Stimulated activated CD8-positive, alpha-beta memory T cell treated with anti-CD3 and anti-CD28 coated beads, Interleukin-4, amount 100 ng/mL, for 48 hours (primary cell): Measurements from ENCODE around the gene SORD.
"Not testable (repeated sequence)": the region's sequence is repeated elsewhere in the genome, so short reads cannot be mapped to it uniquely, and the experiment has no call there.

Experiments used
- DNase-seq: peaks from one replicate; pipeline ENCODE4 v3.0.0-alpha.2; 2020

The SORD gene

DNA sequence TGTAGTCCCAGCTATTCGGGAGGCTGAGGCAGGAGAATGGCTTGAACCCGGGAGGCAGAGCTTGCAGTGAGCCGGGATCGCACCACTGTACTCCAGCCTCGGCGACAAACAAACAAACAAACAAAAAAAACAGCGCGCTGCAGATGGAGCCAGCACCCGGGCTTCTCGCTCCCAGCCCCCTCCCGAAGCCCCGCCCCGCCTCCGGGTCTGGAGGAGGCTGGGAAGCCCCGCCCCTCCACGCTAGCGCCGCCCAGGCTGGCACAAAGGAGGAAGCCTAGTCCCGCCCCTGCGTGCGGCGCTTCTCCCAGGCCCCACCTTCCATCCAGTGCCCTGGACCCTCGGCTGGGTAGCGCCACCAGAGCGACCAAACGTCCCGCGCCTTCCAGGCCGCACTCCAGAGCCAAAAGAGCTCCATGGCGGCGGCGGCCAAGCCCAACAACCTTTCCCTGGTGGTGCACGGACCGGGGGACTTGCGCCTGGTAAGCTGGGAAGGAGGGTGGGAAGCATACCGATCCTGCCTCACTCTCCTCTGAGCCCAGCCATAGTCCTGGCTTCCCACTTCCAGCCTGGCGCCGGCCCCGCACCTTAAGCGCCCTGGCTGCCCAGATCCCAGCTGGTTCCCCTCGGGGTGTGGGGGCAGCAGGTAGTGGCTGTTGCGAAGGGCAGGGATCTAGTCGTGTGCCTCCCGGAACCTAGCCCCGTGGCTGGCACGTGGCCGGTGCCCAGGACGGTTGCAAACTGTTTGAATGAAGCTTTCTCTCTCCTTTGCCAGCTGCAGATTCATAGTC is at the start of gene SORD:
SORD (plus strand) TSS at position 325 of the 788 bp plus-strand sequence; CDS start at position 414, 89 bp downstream.
- DNase-seq: peak; percentile 97

DNA sequence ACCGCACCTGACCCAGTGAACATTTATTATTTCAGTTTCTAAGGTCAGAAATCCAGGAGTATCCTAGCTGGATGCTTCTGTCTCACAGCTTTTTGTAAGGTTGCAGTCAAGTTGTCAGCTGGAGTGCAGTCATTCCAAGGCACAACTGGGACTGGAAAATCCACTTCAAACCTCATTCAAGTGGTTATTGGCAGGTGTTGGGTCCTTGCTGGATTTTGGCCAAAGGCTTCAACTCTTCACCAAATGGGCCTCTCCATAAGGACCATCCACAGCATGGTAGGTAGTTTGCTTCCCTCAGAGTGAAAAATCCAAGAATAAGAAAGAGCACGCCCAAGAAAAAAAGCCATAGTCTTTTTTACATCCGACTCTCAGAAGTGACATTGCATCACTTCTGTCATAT is 46.8 kb upstream of the SORD start:
- DNase-seq: not testable (repeated sequence)

DNA sequence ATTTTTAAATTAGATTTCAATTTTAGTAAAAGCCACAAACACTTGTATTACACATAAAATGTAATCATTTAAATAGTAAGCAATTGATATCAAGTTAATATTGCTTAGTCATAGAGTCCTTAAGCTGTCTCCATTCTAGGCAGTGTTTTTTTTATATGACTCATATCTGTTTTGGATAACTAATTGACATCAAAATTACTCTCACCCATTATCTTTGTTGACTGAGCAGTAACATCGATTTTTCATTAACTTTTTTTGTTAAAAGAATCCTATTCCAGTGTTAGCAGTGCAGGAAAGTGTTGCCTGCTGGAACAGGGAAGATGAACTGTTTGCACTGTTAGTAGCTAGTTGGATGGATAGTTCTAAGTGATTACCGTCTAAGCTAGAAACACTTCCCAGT is 45.2 kb upstream of the SORD start:
- not testable (repeated sequence) for DNase-seq

DNA sequence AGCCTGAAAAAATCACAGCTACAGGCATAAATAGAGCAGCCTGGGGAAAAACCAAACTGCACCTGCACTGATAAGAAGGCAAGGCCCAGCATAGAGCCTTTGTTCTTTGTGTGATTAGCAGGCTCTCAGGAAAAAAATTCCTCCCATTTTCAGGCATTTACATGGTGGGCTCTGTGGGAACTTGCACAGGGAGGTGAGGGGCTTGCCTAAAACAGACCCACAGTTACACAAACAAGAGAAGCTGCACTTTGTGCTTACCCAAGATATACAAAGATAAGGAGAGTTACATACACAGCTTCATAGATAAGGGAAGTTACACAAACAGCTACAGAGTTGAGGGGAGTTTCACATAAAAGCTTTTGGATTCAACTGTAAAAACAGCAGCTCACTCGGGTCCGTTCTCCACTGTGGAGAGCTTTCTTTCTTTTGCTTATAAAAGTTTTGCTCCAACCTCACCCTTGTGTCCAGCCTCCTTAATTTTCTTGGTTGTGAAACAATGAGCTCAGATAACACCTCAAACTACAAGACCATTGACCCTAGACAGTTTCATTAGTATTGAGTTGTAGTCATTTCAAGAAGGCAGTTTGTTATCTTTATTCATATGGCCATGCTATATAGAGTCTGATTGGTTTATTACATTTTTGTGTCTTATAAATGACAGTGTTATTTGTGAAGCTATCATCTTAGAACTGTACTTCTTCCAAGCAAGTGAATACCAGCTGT is 43.2 kb upstream of the SORD start:
- not testable (repeated sequence) for DNase-seq

DNA sequence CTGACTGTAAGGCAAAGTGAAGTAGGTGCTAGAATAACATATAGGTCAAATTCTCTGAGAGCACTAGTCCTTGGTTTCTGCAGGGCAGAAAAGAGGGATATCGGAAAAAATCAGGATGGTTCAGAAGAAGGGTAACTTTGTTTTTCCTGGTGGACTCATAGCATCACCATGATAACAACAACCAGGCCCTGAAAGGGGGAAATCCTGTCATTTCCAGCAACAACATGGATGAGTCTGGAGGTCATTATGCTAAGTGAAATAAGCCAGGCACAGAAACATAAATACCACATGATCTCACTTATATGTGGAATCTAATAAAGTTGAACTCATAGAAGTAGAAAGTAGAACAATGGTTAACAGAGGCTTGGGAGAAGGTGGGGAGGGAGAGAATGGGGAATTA is 38.9 kb upstream of the SORD start:
- not testable (repeated sequence) for DNase-seq

DNA sequence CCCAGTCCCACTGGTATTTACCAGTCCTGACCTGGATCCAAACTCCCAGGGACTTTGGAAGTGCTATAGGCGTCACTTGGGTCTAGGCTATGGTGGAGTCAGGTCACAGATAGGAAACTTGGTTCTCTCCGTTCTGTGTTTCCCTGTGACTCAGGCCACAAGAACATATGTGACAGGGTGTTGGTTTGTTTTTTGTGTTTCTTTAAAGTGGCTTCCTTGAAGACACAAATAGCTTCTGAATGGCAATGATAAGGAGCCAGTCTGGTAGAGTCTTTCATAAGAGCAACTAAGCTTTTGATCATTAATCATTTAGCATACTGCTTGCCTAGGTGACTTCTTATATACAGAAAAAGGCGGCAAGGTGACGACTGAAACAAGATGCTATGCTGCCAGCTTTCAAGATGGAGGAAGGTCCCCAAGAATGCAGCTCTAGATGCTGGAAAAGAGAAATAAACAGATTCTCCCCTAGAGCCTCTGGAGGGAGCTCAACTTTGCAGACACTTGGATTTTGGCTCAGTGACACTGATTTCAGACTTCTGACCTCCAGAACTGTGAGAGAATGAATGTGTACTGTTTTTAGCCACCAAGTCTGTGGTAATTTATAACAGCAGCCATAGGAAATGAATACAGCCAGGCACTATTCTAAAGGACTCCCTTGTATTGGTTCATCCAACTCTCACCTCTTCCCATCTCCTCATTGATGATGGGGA is 36.5 kb upstream of the SORD start:
- DNase-seq: not testable (repeated sequence)

DNA sequence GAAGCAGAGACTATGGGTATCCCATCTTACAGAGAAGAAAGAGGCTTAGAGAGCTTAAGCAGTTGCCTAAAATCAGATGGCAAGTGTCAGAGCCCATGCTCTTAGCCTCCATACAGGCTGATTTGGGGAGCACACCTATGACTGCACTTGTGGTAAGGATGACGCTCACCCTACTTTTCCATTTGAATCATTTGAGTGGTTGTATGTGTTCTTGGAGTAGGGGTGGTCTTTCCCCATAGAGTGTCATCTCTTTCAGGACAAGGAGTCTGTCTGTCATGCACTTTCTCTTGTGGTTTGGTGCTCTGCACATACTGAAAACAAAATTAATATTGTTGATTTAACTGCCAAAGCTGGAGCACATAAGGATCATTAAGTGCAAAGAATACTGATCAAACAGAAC is 35.3 kb upstream of the SORD start:
- DNase-seq: not testable (repeated sequence)

DNA sequence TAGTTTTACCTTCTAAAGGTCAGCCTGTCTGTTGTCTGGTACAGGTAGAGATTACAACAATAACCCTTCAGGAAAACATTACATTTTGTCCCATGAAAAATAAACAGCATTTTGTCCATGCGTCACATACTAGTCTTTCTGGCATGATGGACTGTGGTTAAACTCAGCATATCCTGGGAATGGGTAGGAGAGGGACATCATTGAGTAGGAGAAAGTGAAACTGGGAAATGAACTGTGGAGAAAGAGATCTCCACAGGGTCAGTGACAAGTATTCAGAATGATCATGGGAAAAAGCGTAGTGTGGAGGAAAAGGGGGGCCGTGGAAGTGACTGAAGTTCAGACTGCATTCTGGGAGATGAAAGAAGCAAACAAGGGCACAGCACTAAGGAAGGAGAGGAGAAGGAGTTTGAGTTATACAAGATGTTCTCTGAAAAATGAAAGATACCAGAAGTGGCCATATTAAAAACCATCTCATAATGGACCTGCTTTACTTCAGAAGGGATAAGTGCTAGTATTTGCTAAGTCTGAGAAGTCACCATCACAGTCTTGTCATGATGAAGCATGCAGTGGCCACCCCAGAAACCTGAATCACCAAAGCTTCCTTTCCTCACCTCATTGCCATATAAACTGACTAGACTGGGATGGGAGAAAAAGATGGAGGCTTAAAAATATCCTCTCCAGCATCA is 34.7 kb upstream of the SORD start:
- not testable (repeated sequence) for DNase-seq

DNA sequence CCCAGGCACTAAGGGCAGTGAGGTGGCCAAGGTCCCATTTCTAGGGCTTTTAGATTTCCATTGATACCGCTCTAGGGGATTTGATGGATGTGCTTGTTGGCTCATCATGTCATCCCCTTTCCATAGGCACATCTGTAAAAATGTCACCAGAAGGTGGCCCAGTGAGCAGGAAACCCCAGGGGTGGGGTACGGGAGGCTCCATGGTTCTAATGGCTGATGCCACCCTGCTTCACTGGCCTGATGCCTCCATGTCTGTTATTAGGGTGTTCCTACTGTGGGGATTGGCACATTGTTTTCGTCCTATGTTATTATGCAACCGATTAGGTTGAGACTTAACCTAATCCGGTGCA is 34.1 kb upstream of the SORD start:
- DNase-seq: not testable (repeated sequence)

DNA sequence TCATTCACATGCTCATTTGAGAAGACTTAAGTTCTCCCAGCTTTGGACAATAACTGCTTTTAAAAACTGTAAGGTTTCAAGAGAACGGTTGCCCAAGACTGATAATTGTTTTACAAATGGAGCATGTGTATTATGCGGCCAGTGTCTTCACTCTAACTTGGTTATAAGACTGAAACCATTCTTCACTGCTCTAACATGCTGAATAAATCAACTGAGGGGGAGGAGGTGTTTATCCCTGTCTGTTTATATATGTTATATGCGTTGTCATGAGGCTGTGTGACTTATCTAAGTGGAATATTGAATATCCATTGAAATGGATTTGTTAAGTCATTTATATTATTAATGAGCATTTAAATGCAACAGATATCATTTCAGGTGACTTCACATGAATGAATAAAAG is 25.4 kb upstream of the SORD start:
- DNase-seq: not testable (repeated sequence)

DNA sequence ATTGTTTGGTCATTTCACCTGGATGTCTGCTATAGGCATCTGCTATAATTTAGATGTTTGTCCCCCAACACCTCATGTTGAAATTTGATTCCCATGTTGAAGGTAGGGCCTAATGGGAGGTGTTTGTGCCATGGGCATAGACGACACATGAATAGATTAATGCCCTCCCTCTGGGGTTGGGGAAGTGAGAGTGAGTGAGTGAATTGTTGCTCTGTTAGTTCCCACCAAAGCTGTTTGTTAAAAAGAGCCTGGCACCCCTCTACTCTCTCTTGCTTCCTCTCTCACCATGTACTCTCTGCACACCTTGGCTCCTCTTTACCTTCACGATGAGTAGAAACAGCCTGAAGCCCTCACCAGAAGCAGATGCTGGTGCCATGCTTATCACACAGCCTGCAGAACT is 23.9 kb upstream of the SORD start:
- no peak for DNase-seq

DNA sequence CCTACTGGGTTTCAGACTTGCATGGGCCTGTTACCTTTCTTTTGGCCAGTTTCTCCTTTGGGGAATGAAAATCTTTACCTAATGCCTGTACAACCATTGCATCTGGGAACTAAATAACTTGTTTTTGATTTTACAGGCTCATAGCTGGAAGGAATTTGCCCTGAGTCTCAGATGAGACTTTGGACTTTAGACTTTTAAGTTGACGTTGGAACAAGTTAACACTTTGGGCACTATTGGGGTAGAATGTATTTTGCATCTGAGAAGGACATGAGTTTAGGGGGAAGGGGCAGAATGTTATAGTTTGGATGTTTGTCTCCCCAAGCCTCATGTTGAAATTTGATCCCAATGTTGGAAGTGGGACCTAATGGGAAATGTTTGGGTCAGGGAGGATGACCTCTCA is 21.8 kb upstream of the SORD start:
- DNase-seq: not testable (repeated sequence)

DNA sequence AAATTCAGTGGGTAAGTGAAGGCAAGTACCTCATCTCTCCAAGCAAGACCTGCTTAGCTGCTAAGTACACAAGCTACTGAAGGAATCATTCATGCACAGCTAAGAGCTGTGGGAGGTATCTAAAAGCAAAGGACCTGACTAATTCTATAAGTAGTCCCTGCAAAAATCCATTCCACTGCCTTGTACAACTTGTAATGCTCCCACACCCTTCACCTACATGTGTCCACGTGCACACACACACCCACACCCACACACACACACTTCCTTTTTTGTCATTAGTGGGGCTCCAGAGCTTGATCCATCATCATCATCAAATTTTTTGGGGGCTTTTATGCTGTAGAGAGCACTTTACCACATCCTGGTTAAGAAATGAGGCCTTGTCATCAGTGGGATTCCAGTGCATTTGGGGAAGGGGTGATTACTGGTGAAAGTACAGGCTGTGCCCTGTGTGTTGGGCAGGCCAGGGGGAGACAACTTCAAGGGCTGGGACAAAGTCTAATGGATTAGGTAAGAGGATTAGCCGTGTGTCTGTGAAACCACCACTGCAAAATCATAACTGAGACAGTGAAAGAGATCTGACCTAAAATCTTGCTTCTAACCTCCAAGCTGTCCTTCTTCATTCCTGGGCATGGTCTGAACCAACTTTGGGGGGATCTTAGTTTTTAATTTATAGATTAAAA is 19.1 kb upstream of the SORD start:
- DNase-seq: not testable (repeated sequence)

DNA sequence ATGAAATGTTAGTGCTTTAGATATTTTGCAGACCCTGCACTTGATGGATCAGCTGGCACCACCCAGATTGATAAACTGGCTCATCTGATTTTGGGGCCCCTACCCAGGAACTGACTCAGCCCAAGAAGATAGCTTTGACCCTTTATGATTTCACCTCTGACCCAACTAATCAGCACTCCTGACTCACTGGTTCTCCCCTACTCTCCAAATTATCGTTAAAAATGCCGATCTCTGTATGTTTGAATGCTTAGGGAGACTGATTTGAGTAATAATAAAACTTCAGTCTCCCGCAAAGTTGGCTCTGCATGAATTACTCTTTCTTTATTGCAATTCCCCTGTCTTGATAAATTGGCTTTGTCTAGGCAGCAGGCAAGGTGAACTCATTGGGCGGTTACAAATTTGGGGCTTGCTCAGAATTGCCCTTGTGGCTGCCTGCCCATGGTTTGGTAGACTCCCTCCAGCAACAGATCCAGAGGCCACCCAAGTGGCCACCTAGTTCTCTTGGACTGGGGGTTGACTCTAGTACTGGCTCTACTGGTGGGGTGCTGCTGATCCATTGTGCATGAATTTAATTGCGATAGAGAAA is 18.3 kb upstream of the SORD start:
- not testable (repeated sequence) for DNase-seq

DNA sequence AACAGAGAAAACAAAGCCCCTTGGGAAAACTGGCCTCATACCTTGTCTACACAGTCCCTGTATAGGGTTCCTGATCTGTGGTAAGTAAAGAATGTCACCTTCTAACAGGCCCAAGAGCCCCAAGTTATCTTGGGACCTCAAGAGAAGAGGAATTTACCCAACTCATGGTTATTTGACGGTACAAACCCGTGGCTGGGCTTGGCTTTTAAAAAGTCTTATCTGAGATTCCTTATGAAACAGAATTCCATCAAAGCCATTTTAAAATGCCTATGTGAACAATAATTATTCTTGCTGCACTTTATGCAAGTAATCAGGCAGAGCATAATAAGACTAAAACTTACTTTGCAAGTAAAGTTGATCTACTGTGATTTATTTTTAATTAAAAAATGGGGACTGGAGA is 13.9 kb upstream of the SORD start:
- no peak for DNase-seq

DNA sequence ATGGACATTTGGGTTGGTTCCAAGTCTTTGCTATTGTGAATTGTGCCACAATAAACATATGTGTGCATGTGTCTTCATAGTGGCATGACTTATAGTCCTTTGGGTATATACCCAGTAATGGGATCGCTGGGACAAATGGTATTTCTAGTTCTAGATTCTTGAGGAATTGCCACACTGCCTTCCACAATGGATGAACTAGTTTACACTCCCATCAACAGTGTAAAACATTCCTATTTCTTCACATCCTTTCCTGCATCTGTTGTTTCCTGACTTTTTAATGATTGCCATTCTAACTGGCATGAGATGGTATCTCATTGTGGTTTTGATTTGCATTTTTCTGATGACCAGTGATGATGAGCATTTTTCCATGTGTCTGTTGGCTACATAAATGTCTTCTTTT is 7.9 kb upstream of the SORD start:
- not testable (repeated sequence) for DNase-seq

DNA sequence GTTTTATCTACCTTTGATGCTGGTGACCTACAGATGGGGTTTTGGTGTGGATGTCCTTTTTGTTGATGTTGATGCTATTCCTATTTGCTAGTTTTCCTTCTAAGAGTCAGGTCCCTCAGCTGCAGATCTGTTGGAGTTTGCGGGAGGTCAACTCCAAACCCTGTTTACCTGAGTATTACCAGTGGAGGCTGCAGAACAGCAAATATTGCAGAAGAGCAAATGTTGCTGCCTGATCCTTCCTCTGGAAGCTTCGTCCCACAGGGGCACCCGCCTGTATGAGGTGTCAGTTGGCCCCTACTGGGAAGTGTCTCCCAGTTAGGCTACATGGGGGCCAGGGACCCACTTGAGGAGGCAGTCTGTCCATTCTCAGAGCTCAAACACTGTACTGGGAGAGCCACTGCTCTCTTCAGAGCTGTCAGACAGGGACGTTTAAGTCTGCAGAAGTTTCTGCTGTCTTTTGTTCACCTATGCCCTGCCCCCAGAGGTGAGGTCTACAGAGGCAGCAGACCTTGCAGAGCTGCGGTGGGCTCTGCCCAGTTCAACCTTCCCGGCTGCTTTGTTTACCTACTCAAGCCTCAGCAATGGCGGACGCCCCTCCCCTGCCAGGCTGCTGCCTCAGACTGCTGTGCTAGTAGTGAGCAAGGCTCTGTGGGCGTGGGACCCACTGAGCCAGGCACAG is 2.6 kb upstream of the SORD start:
- DNase-seq: not testable (repeated sequence)

DNA sequence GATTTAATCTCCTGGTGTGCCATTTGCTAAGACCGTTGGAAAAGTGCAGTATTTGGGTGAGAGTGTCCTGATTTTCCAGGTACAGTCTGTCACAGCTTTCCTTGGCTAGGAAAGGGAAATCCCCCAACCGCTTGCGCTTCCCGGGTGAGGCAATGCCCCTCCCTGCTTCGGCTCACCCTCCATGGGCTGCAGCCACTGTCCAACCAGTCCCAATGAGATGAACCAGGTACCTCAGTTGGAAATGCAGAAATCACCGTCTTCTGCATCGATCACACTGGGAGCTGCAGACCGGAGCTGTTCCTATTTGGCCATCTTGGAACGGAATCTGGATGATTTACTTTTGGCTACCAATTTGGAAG is 2.1 kb upstream of the SORD start:
- not testable (repeated sequence) for DNase-seq

DNA sequence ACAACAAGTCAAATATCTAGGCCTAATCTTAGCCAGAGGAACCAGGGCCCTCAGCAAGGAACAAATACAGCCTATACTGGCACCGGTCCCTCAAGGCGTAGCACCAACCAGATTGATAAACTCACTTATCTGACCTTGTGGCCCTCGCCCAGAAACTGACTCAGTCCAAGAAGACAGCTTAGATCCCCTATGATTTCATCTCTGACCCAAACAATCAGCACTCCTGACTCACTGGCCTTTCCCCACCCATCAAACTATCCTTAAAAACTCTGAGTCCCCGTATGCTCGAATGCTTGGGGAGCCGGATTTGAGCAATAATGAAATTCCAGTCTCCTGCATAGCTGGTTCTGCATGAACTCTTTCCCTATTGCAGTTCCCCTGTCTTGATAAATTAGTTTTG is 1.6 kb upstream of the SORD start:
- no peak for DNase-seq

DNA sequence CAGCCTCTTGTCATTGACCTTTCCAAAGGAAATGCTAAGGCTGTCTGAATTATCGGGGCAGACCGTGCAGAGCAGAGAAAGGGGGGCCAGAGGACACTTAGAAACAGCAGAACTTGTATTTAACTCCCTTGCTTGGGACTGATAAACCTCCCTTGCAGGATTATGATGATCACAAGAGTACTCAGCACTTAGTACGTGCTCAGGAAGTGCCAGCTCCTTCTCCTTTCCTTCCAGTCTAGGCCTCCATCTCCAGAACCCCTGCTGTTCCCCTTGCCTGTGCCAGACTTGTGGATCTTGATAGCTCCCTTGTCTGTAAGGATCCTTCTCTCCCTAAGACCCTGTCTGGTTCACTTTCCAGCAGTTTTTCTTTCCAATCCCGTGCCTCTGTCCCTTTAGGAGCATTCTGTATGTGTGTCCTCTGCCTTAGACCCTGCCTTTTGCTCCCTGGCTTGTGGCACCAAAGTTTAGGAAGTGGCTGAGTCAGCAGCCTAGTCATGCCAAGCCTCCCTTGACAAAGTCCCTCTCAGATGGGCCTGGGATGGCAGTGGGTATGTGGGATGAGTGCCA is 747 bp downstream of the SORD start:
- DNase-seq: no peak

DNA sequence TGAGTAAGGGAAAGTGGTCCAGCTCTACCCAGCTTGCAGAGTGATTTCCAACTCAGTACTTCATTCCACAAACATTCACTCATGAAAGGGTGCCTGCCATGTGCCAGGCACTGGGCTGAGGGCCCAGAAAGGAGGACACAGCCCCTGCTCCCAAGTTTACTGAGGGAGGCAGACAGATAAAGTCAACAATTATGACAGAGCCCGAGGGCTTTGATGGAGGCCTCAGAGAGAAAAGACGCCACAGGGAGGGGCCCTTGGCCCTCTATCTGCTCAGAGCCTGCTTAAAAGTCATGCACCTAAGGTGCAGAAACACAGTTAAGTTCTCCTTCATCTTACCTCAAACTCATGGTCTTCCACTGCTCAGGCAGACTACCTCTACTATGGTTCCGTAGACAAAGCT is 1.7 kb downstream of the SORD start:
- not testable (repeated sequence) for DNase-seq
